Thyroid gland (tissue), 4 donors: ENCODE results near the gene CCBE1.

ENCODE experiments used
- POLR2A ChIP-seq, 2 donors: fragments of 450-650 bp; IDR thresholded peaks; one replicate each; pipeline ENCODE4 v1.6.1; 2017; ENCODE audit warnings: antibody characterized with exemption in 2 of 2, mild to moderate bottlenecking in 2 of 2, moderate library complexity in 1 of 2
- TF ChIP-seq, protein P1 (sequence below), 6 experiments: fragments of 200-600 bp in 3 of 6; fragments of 450-650 bp in 3 of 6; sonication (generic) in 3 of 6; IDR thresholded peaks; one replicate each; pipeline ENCODE4 v1.5.1; 2016 to 2019; ENCODE audit warnings: antibody characterized with exemption in 6 of 6, mild to moderate bottlenecking in 2 of 6, inconsistent platforms in 1 of 6, moderate library complexity in 1 of 6

DNA sequence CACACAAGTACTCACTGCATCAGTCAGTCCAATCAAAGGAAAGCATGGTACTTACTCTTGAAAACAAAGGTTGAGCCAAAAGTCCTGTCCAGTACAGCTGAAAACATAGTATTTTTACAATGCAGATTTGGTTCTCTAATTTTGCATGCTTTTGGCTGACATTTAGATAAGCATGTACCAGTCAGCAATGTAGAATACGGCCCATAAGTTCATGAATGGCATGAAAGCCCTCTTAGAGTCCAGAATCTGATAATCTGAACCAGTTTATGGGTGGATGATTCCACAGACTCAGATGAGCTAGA is 90.2 kb downstream of the CCBE1 start:
- TF ChIP-seq, protein P1, sequence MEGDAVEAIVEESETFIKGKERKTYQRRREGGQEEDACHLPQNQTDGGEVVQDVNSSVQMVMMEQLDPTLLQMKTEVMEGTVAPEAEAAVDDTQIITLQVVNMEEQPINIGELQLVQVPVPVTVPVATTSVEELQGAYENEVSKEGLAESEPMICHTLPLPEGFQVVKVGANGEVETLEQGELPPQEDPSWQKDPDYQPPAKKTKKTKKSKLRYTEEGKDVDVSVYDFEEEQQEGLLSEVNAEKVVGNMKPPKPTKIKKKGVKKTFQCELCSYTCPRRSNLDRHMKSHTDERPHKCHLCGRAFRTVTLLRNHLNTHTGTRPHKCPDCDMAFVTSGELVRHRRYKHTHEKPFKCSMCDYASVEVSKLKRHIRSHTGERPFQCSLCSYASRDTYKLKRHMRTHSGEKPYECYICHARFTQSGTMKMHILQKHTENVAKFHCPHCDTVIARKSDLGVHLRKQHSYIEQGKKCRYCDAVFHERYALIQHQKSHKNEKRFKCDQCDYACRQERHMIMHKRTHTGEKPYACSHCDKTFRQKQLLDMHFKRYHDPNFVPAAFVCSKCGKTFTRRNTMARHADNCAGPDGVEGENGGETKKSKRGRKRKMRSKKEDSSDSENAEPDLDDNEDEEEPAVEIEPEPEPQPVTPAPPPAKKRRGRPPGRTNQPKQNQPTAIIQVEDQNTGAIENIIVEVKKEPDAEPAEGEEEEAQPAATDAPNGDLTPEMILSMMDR (IDR thresholded peaks at IDR 0.05) = no peak
- no peak for TF ChIP-seq POLR2A (IDR thresholded peaks at IDR 0.05)
